Measurements from ENCODE around the gene ADAM12.

The ADAM12 gene

GRCh38 chr10:126065751-126066377 is 322.4 kb downstream of the ADAM12 start:
- in situ Hi-C loops (cut with MboI; ENCODE audit: low pct_unique_long_range_greater_than_20kb, low sequenced_read_pairs, unreplicated experiment), result no loop called here
- no peak for TF ChIP-seq CTCF (IDR thresholded peaks at IDR 0.05; ENCODE audit: extremely low read depth, insufficient read depth, missing control alignments)
- no peak for DNase-seq (ENCODE audit: low spot score)

- DNase-seq (ENCODE audit: low spot score), result no peak
- in situ Hi-C loops (cut with MboI; ENCODE audit: low pct_unique_long_range_greater_than_20kb, low sequenced_read_pairs, unreplicated experiment), result no loop called here
- no peak for TF ChIP-seq CTCF (IDR thresholded peaks at IDR 0.05; ENCODE audit: extremely low read depth, insufficient read depth, missing control alignments)
Measured at GRCh38 chr10:126064512-126064911, 323.8 kb downstream of the ADAM12 start.

GRCh38 chr10:126063353-126063791 is 324.9 kb downstream of the ADAM12 start:
- no peak for DNase-seq (ENCODE audit: low spot score)
- no peak for TF ChIP-seq CTCF (IDR thresholded peaks at IDR 0.05; ENCODE audit: extremely low read depth, insufficient read depth, missing control alignments)
- in situ Hi-C loops (cut with MboI; ENCODE audit: low pct_unique_long_range_greater_than_20kb, low sequenced_read_pairs, unreplicated experiment), result no loop called here

- in situ Hi-C loops (cut with MboI; ENCODE audit: low pct_unique_long_range_greater_than_20kb, low sequenced_read_pairs, unreplicated experiment), result no loop called here
- DNase-seq (ENCODE audit: low spot score), result no peak
- no peak for TF ChIP-seq CTCF (IDR thresholded peaks at IDR 0.05; ENCODE audit: extremely low read depth, insufficient read depth, missing control alignments)
Measured at GRCh38 chr10:126062131-126063032, 325.9 kb downstream of the ADAM12 start.

GRCh38 chr10:126061526-126061925 is 326.8 kb downstream of the ADAM12 start:
- DNase-seq (ENCODE audit: low spot score), result no peak
- TF ChIP-seq CTCF (IDR thresholded peaks at IDR 0.05; ENCODE audit: extremely low read depth, insufficient read depth, missing control alignments), result no peak
- in situ Hi-C loops (cut with MboI; ENCODE audit: low pct_unique_long_range_greater_than_20kb, low sequenced_read_pairs, unreplicated experiment), result no loop called here

- TF ChIP-seq CTCF (IDR thresholded peaks at IDR 0.05; ENCODE audit: extremely low read depth, insufficient read depth, missing control alignments), result no peak
- no peak for DNase-seq (ENCODE audit: low spot score)
- in situ Hi-C loops (cut with MboI; ENCODE audit: low pct_unique_long_range_greater_than_20kb, low sequenced_read_pairs, unreplicated experiment), result no loop called here
Measured at GRCh38 chr10:126060261-126060931, 327.9 kb downstream of the ADAM12 start.

All from GM13977 (cell line).